Measurements from ENCODE around the gene LMO7. TPM values are rescaled to one million over a fixed set of nuclear protein-coding genes. Genes with fewer than 3 reads are reported as not detected.

The LMO7 gene
- total RNA-seq, 2 donors from 2014 or later: 118 to 193 TPM

- DNase-seq: no peak
- no peak for TF ChIP-seq CTCF (IDR thresholded peaks at IDR 0.05)
- H3K9me3 ChIP-seq: no peaks in the 10 kb centered on the region
- no peaks in the 10 kb centered on the region for H3K4me1 ChIP-seq
- H3K9ac ChIP-seq (ENCODE audit: low read depth in 2 of 2, low read length in 2 of 2): peak overlapping the region in 1 of 2 donors; percentile 78
- peak overlapping the region; percentile 80 for H3K27ac ChIP-seq
- intact Hi-C loops (cut with DNase I): no loop called here
- H3K36me3 ChIP-seq: no peaks in the 10 kb centered on the region
- peak overlapping the region; percentile 30 for H3K4me3 ChIP-seq
- no peaks in the 10 kb centered on the region for H3K27me3 ChIP-seq
Observed at GRCh38 chr13:75763512-75763911, 127.4 kb downstream of the LMO7 start.

- DNase-seq: no peak
- no peaks in the 10 kb centered on the region for H3K27me3 ChIP-seq
- no peak for TF ChIP-seq CTCF (IDR thresholded peaks at IDR 0.05)
- no peak overlapping the region for H3K27ac ChIP-seq
- H3K9ac ChIP-seq (ENCODE audit: low read depth in 2 of 2, low read length in 2 of 2): no peak overlapping the region
- no peaks in the 10 kb centered on the region for H3K36me3 ChIP-seq
- no peaks in the 10 kb centered on the region for H3K4me1 ChIP-seq
- H3K4me3 ChIP-seq: no peak overlapping the region
- no peaks in the 10 kb centered on the region for H3K9me3 ChIP-seq
- intact Hi-C loops (cut with DNase I): no loop called here
Observed at GRCh38 chr13:75764251-75764925, 128.3 kb downstream of the LMO7 start.

- DNase-seq: no peak
- Histone ChIP-seq H3K27ac (no peak overlapping the region), H3K4me1 (no peaks in the 10 kb centered on the region), H3K4me3 (no peak overlapping the region), H3K27me3 (no peaks in the 10 kb centered on the region), H3K9ac (ENCODE audit: low read depth in 2 of 2, low read length in 2 of 2) (no peak overlapping the region), H3K9me3 (no peaks in the 10 kb centered on the region), H3K36me3 (no peaks in the 10 kb centered on the region)
- TF ChIP-seq CTCF (IDR thresholded peaks at IDR 0.05): no peak
- intact Hi-C loops (cut with DNase I): no loop called here
Observed at GRCh38 chr13:75764926-75765310, 128.8 kb downstream of the LMO7 start.

GRCh38 chr13:75766636-75767035, 130.5 kb downstream of the LMO7 start:
- H3K4me3 ChIP-seq: no peak overlapping the region
- H3K27me3 ChIP-seq: no peaks in the 10 kb centered on the region
- no peaks in the 10 kb centered on the region for H3K36me3 ChIP-seq
- no peak overlapping the region for H3K27ac ChIP-seq
- no peaks in the 10 kb centered on the region for H3K4me1 ChIP-seq
- no peak for DNase-seq
- no peaks in the 10 kb centered on the region for H3K9me3 ChIP-seq
- intact Hi-C loops (cut with DNase I): no loop called here
- TF ChIP-seq CTCF (IDR thresholded peaks at IDR 0.05): no peak
- H3K9ac ChIP-seq (ENCODE audit: low read depth in 2 of 2, low read length in 2 of 2): no peak overlapping the region

GRCh38 chr13:75769141-75769905, 133.2 kb downstream of the LMO7 start:
- Histone ChIP-seq H3K36me3 (no peaks in the 10 kb centered on the region), H3K9ac (ENCODE audit: low read depth in 2 of 2, low read length in 2 of 2) (no peak overlapping the region), H3K27ac (no peak overlapping the region), H3K4me1 (no peaks in the 10 kb centered on the region), H3K9me3 (no peaks in the 10 kb centered on the region), H3K27me3 (no peaks in the 10 kb centered on the region), H3K4me3 (no peak overlapping the region)
- no peak for DNase-seq
- TF ChIP-seq CTCF (IDR thresholded peaks at IDR 0.05): no peak
- intact Hi-C loops (cut with DNase I): no loop called here

Measured in colonic mucosa (tissue), 4 donors.